ENCODE results near the gene MPPE1.

MPPE1 gene

DNA sequence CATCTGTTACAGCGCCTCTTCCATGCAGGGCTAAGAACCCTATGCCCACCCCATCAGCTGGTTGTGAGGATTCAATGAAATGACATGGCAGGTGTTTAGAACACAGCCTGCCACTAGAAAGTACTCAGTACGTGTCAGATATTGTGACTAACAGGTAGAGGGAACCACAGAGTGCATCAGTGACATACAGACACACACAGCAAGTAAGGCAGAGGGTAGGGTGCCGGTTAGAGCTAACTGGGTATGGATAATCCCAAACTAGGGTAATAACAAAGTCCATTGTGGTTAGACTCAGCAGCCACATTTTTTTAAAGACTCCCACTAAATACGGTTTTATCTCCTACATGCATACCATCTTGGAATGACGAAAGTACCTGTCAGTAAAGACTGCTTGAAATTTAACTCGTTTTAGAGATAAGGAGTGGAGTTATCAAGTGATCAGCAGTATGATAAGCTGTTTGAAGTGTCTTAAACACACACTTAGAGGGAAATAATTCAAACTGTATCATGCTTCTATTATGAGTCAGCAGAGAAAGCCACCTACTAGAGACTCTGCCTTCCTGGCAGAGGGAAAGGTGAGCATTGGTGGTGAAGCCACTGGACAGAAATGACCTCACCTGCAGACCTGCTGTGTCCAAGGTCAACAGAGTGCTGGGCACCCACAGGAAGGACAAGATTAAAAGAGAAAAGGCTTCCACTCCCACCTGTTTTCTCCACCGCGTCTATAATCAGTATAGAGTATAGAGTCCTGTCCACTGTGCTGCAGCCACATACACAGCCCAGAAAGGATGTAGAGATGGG, 20.6 kb downstream of the MPPE1 start:
- TF ChIP-seq, protein P1, sequence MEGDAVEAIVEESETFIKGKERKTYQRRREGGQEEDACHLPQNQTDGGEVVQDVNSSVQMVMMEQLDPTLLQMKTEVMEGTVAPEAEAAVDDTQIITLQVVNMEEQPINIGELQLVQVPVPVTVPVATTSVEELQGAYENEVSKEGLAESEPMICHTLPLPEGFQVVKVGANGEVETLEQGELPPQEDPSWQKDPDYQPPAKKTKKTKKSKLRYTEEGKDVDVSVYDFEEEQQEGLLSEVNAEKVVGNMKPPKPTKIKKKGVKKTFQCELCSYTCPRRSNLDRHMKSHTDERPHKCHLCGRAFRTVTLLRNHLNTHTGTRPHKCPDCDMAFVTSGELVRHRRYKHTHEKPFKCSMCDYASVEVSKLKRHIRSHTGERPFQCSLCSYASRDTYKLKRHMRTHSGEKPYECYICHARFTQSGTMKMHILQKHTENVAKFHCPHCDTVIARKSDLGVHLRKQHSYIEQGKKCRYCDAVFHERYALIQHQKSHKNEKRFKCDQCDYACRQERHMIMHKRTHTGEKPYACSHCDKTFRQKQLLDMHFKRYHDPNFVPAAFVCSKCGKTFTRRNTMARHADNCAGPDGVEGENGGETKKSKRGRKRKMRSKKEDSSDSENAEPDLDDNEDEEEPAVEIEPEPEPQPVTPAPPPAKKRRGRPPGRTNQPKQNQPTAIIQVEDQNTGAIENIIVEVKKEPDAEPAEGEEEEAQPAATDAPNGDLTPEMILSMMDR (IDR thresholded peaks at IDR 0.05; ENCODE audit: low read depth, low read length), result no peak

DNA sequence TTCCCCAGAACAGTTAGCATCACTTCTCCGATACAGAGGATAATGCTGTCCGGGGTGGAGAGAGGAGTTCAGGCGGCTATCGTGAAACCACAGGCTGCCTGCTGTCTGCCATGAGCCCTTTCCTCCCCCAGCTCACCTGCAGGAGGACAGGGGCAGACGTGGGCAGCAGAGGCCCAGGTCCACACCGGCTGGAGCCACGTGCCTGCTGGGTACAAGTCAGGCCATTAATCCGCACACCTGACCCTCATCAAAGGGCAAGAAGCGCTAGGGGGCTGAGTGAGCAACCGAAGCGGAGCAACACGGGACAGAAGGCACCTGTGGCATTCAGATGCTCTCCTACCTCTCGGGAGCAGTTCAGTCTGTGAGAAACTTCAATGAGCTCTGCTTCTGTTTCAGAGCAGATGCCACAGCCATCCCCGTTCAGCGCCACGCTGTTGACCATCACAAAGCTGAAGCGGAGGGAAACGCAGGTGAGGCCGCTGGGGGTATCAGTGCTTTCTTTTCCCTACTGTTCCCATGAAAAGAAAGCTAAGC, 21.5 kb downstream of the MPPE1 start:
- DNase-seq (ENCODE audit: extremely low read depth, low read depth), result no peak
- TF ChIP-seq, protein P1 (IDR thresholded peaks at IDR 0.05; ENCODE audit: low read depth, low read length), result no peak

More for the DNA sequence above, 20.6 kb downstream of the MPPE1 start:
- DNase-seq (ENCODE audit: extremely low read depth, low read depth), result no peak

DNA sequence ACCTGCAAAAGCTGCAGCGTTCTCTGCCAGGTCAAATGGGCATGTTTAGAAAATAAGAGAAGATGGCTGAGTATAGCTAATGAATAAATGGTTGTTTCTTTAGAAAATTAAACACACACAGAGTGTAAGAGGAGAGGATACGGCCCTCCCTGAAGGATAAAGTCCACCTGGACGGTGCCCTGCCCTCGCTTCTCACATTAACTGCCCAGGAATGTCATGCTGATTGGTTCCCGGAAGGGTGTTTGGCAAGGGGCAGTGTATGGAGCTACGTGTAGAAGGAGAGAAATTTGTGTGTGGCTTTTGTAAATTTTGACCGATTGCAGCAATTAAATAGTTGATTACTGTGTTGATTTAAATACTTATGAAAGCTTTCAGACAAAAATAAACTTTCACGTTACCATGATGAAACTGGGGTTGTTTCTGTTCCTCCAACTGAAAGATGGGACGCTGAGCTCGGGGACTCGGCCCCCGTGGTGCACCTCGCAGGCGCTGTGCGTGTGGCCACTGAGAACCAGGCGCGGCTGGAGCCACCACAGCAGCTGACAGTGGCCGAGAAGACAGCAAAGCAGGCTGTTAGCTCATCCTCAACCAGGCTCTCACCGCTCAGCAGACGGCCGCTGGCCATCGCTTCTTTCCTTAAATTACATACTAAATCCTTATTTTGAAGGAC, 22.7 kb downstream of the MPPE1 start:
- TF ChIP-seq, protein P1 (IDR thresholded peaks at IDR 0.05; ENCODE audit: low read depth, low read length), result no peak
- DNase-seq (ENCODE audit: extremely low read depth, low read depth), result no peak

DNA sequence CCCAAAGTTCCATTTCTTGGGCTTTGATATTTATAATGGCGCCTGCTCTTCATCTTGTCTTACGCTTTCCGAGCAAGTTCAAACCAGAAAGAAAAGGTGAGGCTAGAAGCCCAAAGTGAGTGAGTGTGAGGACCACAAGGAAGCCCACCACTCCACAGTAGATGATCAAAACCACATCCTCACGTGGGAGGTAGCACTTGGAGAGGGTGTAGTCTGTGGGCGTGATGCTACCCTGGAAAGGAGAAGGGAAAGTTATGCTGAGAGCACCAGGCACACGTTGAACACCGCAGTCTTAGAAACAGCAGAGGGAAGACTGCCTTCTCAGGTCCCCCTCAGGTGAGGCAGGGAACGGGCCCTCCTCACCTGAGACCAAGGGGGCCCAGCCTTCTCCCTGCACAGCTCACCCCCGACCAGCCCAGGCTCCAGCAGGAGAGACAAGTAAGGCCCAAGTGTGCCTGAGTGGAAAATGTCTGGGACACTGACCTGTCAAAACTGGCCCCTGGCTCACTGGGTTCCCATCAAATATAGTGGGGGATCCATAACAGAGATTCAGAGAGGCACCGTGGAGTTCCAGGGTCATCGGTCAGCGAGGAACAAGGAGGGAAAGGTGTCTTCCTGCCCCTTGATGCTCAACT, 23.6 kb downstream of the MPPE1 start:
- no peak for DNase-seq (ENCODE audit: extremely low read depth, low read depth)
- TF ChIP-seq, protein P1 (IDR thresholded peaks at IDR 0.05; ENCODE audit: low read depth, low read length), result no peak

DNA sequence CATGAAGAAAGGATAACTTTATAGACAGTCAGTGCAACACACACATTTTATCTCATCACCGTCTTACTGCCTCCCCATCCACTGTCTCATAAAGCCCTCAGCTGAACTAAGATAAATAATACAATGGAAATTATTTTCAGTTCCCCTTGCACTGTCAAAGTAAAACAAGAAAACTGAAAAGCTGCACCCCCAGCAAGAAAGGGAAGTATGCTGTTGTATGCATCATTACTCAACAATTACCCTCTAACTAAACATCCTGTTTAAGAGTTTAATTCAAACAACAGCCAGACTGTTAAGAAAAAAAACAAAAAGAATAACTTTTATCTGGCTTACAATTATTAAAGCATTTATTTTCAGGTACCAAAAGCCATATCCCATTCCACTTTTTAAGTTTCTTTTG, 25.0 kb downstream of the MPPE1 start:
- TF ChIP-seq, protein P1 (IDR thresholded peaks at IDR 0.05; ENCODE audit: low read depth, low read length), result no peak
- no peak for DNase-seq (ENCODE audit: extremely low read depth, low read depth)

DNA sequence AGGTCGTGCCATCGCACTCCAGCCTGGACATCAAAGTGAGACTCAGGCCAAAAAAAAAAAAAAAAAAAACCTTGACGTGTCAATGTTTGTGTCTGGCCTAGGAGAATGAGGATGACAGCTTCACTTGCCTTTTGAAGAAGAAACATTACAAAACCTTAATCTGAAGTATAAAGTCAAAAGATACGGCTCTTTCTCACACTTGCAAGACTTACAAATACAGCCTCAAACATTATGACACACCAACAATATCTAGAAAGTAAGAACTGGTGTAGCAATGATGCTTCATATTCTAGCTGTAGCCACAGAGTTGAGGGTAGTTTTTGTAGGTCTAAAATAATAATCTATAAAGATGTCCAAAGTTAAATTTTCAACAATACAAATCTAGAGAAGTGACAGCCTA, 25.5 kb downstream of the MPPE1 start:
- TF ChIP-seq, protein P1 (IDR thresholded peaks at IDR 0.05; ENCODE audit: low read depth, low read length), result no peak
- DNase-seq (ENCODE audit: extremely low read depth, low read depth), result no peak

All from AG09319 (cell line).